Sigmoid colon (tissue), 7 donors: ENCODE results near the gene IMMP2L. TPM values are rescaled to one million over a fixed set of nuclear protein-coding genes. Genes with fewer than 3 reads are reported as not detected.

Experiments
- DNase-seq: peaks from one replicate; pipeline ENCODE4 v3.0.0-alpha.2; 2019
- H3K27ac ChIP-seq, 4 donors: fragments of 200-600 bp; sonication (generic); one replicate each; pipeline ENCODE4 v1.5.1; 2016 to 2019; ENCODE audit warnings: mild to moderate bottlenecking in 1 of 4
- H3K27me3 ChIP-seq, 3 donors: fragments of 200-600 bp; sonication (generic); one replicate each; pipeline ENCODE4 v1.5.1; 2019; ENCODE audit warnings: mild to moderate bottlenecking in 1 of 3
- H3K36me3 ChIP-seq, 4 donors: fragments of 200-600 bp; sonication (generic); one replicate each; pipeline ENCODE4 v1.5.1; 2016 to 2019
- H3K4me1 ChIP-seq, 4 donors: fragments of 200-600 bp; sonication (generic); one replicate each; pipeline ENCODE4 v1.5.1; 2017 to 2019
- H3K4me3 ChIP-seq, 4 donors: fragments of 200-600 bp; sonication (generic); one replicate each; pipeline ENCODE4 v1.5.1; 2017 to 2019; ENCODE audit warnings: mild to moderate bottlenecking in 2 of 4, moderate library complexity in 1 of 4
- H3K9me3 ChIP-seq, 4 donors: fragments of 200-600 bp in 3 of 4; sonication (generic) in 3 of 4; one replicate each; pipeline versions ENCODE4 v1.5.1 to v1.6.1; 2013 to 2019
- EP300 ChIP-seq, 4 donors: sonication (generic); formaldehyde crosslinking; IDR thresholded peaks; one replicate each; pipeline ENCODE4 v1.6.1; 2017; ENCODE audit warnings: antibody characterized with exemption in 4 of 4
- POLR2A ChIP-seq, 2 donors: fragments of 450-650 bp; IDR thresholded peaks; one replicate each; pipeline ENCODE4 v1.6.1; 2016; ENCODE audit warnings: antibody characterized with exemption in 2 of 2, mild to moderate bottlenecking in 2 of 2, moderate library complexity in 2 of 2
- POLR2AphosphoS5 ChIP-seq, 4 donors: sonication (generic); formaldehyde crosslinking; IDR thresholded peaks; one replicate each; pipeline ENCODE4 v1.6.1; 2017; ENCODE audit warnings: antibody characterized with exemption in 4 of 4
- WGBS, 2 donors: extraction: QIAGEN DNeasy Blood & Tissue Kit; methylation state at CpG; one replicate each; pipeline ENCODE4 v1.1.7; 2013; 5-methylcytosine and 5-hydroxymethylcytosine counted together
- intact Hi-C: fragments of 100-400 bp; cut with DNase I; formaldehyde crosslinking; loops from one replicate; pipeline ENCODE4 v1.15.1; 2023
- polyA plus RNA-seq, 3 donors: library from polyadenylated mRNA; stranded (reverse); fragments of 200-250 nt; gene quantifications; one replicate each; pipeline ENCODE4 v1.2.3, GENCODE V29; 2013
- total RNA-seq, 4 donors: library from RNA; depleted of rRNA; stranded (reverse); fragments of >200 nt; gene quantifications; one replicate each; pipeline ENCODE4 v1.1.0, GENCODE V29; 2016
- TF ChIP-seq, protein P1 (sequence below), 4 experiments: fragments of 450-650 bp in 3 of 4; fragments of 200-600 bp in 1 of 4; IDR thresholded peaks; one replicate each; pipeline ENCODE4 v1.5.1; 2016 to 2019; ENCODE audit warnings: antibody characterized with exemption in 4 of 4, mild to moderate bottlenecking in 3 of 4, moderate library complexity in 2 of 4
- donor health status: healthy with polysubstance abuse.
- donor health status: Bipolar disorder and iron deficiency.
- donor health status: healthy.

Gene IMMP2L
- total and polyA plus RNA-seq, 7 donors, result 2.5 to 57.9 (median 18.5) TPM

DNA sequence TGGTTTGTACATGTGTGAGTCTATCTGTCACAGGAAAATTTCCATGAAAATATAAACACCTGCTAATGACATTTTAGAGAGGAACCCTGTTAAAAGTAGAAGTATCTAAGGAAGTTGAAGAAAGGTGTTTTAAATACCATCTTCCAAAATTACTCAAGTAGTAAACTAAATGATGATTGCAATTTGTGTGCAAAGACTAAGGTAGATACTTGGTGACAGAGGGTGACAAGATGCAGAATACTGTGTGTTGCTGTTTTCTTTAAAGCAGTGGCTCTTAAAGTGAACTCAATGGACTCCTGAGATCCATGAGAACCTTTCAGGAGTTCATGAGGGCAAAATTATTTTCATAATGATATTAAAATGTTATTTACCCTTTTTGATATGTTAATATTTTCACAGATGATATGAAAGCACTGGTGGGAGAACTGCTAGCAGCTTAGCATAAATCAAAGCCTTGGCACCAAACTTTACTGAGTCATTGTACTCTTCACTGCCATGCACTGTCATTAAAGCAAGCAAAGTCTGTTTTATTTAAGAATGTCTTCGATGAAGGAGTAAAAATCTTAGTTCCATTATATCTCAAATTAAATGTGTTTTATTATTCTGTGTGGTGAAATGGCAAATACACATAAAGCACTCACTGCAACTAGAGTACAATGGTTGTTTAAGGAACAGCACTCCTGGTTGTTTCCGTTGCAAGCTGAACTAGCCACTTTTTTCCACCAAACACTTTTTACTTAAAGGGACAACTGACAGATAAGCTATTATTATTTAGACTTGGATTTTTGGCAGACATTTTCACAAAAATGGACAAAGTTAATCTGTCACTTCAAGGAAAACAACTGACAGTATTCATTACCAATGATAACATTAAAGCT lies 337.7 kb downstream of the IMMP2L start:
- no peaks in the 10 kb centered on the region for H3K27me3 ChIP-seq
- no peaks in the 10 kb centered on the region for H3K36me3 ChIP-seq
- no peak overlapping the region for H3K27ac ChIP-seq
- peaks cover 0 to 8% (median 7%) of the 10 kb centered on the region in 4 donors for H3K4me1 ChIP-seq
- 60 to 65% methylated on average over 2 of the region's 2 CpGs for WGBS, 2 donors
- no peak overlapping the region for H3K4me3 ChIP-seq
- intact Hi-C loops, result no loop called here
- no peak for DNase-seq
- TF ChIP-seq, protein P1, sequence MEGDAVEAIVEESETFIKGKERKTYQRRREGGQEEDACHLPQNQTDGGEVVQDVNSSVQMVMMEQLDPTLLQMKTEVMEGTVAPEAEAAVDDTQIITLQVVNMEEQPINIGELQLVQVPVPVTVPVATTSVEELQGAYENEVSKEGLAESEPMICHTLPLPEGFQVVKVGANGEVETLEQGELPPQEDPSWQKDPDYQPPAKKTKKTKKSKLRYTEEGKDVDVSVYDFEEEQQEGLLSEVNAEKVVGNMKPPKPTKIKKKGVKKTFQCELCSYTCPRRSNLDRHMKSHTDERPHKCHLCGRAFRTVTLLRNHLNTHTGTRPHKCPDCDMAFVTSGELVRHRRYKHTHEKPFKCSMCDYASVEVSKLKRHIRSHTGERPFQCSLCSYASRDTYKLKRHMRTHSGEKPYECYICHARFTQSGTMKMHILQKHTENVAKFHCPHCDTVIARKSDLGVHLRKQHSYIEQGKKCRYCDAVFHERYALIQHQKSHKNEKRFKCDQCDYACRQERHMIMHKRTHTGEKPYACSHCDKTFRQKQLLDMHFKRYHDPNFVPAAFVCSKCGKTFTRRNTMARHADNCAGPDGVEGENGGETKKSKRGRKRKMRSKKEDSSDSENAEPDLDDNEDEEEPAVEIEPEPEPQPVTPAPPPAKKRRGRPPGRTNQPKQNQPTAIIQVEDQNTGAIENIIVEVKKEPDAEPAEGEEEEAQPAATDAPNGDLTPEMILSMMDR (IDR thresholded peaks at IDR 0.05), result no peak
- TF ChIP-seq EP300 (IDR thresholded peaks at IDR 0.05) (no peak), POLR2AphosphoS5 (IDR thresholded peaks at IDR 0.05) (no peak), POLR2A (IDR thresholded peaks at IDR 0.05) (no peak)
- no peaks in the 10 kb centered on the region for H3K9me3 ChIP-seq

DNA sequence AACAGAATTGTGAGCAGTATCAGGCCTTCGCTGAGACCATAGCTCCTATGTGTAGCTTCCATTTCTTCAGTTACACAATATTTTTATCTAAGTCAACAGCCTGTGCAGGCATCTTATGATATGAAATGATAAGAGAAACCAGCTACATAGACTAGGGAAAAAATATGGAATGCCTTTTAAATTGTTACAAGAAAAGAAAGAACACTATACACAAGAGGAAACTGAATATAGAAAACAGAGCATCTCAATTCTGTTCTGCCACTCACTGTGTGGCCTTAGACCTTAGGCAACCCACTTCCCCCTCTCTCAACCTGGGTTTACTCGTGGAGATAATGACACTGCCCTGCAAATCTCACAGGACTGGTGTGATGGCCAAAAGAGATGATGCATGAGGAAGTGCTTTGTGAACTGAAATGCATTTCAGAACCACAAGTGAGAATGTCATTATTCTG lies 338.5 kb downstream of the IMMP2L start:
- no peak for TF ChIP-seq POLR2AphosphoS5 (IDR thresholded peaks at IDR 0.05)
- 60 to 74% methylated on average over 2 of the region's 2 CpGs for WGBS, 2 donors
- peaks cover 0 to 8% (median 7%) of the 10 kb centered on the region in 4 donors for H3K4me1 ChIP-seq
- no peaks in the 10 kb centered on the region for H3K36me3 ChIP-seq
- H3K27me3 ChIP-seq, result no peaks in the 10 kb centered on the region
- no peaks in the 10 kb centered on the region for H3K9me3 ChIP-seq
- H3K4me3 ChIP-seq, result no peak overlapping the region
- DNase-seq, result no peak
- intact Hi-C loops, result no loop called here
- H3K27ac ChIP-seq, result no peak overlapping the region

DNA sequence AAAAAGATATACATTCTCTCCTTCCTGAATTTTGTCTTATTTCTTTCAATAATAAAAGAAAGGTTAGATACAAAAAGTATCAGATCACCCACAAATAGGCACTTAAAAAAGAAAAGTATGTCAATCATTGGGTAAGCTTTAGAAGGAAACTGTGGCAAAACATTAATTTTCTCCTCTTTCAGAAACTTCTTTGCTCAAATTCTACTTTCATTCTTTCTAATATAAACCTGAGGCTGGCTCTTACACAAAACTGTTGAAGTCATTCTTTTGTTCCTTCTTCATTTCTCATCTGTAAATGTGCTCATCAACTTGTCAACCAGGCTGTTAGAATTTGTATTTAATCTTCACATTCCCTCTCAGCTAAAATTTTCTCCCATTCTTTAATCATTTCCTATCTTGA lies 346.7 kb downstream of the IMMP2L start:
- Histone ChIP-seq H3K27ac (no peak overlapping the region), H3K9me3 (no peaks in the 10 kb centered on the region), H3K4me1 (no peaks in the 10 kb centered on the region), H3K4me3 (no peak overlapping the region), H3K27me3 (no peaks in the 10 kb centered on the region), H3K36me3 (no peaks in the 10 kb centered on the region)
- no peak for TF ChIP-seq EP300 (IDR thresholded peaks at IDR 0.05)
- no peak for TF ChIP-seq POLR2AphosphoS5 (IDR thresholded peaks at IDR 0.05)
- no peak for DNase-seq
- intact Hi-C loops, result no loop called here

DNA sequence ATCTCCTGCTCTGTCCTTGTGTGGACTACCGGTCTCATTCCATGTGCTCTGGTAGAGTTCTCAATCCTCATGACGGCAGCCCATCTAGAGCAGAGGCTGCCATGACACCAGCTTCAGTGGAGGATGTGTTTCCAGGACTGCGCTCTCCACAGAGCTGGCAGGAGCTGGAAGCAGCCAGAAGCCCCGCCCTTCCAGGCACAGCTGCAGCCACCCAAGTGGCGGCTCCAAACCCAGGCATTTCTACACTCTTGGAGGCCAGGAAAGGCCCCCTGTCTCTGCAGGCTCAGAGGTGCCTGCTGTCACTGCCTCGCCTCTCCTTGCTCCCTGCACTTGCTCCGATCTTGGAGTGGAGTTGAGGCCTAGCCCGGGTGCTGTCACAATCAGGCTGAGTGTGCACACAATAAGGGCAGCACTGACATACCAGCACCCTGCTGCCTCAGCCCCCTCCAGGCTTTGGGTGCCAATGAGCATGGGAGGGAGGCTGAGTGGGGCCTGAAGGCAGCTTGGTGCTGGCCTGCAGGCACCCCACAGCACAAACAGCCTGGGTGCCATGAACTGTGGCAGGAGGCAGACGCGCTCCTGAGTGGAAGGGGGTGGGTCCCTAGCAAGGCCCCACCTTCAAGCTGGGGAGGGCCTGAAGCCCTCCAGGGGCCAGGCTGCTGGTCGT lies 349.3 kb downstream of the IMMP2L start:
- Histone ChIP-seq H3K36me3 (no peaks in the 10 kb centered on the region), H3K27me3 (no peaks in the 10 kb centered on the region), H3K4me3 (no peak overlapping the region), H3K4me1 (no peaks in the 10 kb centered on the region), H3K27ac (no peak overlapping the region), H3K9me3 (no peaks in the 10 kb centered on the region)
- DNase-seq, result no peak
- intact Hi-C loops, result no loop called here
- WGBS, 2 donors, result 96 to 97% methylated on average over 11 of the region's 11 CpGs
- TF ChIP-seq EP300 (IDR thresholded peaks at IDR 0.05) (no peak), POLR2A (IDR thresholded peaks at IDR 0.05) (no peak), POLR2AphosphoS5 (IDR thresholded peaks at IDR 0.05) (no peak)
- TF ChIP-seq, protein P1 (IDR thresholded peaks at IDR 0.05), result no peak

DNA sequence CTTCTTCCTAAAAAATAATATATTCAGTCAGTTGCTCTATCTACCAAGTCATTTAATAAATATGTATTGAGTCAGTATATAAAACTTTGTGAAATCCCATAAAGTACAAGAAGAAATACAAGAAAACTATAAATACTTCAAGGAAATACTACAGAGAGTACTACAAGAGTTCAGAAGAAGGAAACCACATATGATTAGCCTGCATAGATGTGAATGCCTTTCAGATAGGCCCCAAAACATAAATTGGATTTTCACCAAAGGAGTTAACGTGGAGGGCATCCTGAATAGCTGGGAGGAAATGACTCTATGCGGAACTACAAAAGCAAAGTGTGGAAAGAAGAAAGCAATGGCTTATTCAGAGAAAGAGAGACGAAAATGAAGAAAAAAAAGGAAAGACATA lies 351.3 kb downstream of the IMMP2L start:
- Histone ChIP-seq H3K4me3 (no peak overlapping the region), H3K27ac (no peak overlapping the region), H3K36me3 (no peaks in the 10 kb centered on the region), H3K9me3 (no peaks in the 10 kb centered on the region), H3K4me1 (no peaks in the 10 kb centered on the region), H3K27me3 (no peaks in the 10 kb centered on the region)
- 90 to 92% methylated on average over 3 of the region's 3 CpGs for WGBS, 2 donors
- TF ChIP-seq EP300 (IDR thresholded peaks at IDR 0.05) (no peak), POLR2AphosphoS5 (IDR thresholded peaks at IDR 0.05) (no peak), POLR2A (IDR thresholded peaks at IDR 0.05) (no peak)
- TF ChIP-seq, protein P1 (IDR thresholded peaks at IDR 0.05), result no peak
- intact Hi-C loops, result no loop called here
- DNase-seq, result no peak
